HG03558 (cell line): Measurements from ENCODE around the gene MAX.
"Not testable (repeated sequence)": the region's sequence is repeated elsewhere in the genome, so short reads cannot be mapped to it uniquely, and the experiment has no call there.

Experiments
- ATAC-seq: cut with Tn5 transposase; IDR thresholded peaks from one replicate; pipeline ENCODE4 v1.9.1; 2021; ENCODE audit warnings: moderate number of reproducible peaks; ENCODE audit not compliant: unreplicated experiment; ENCODE audit errors: extremely low read depth

Gene MAX

GRCh38 chr14:65041434-65041915 is 60.8 kb downstream of the MAX start:
- ATAC-seq = no peak

- ATAC-seq = no peak
These were observed 61.5 kb downstream of the MAX start for GRCh38 chr14:65040666-65041433.

- no peak for ATAC-seq
These were observed 63.4 kb downstream of the MAX start for GRCh38 chr14:65038966-65039365.

GRCh38 chr14:65035049-65035448 is 67.3 kb downstream of the MAX start:
- no peak for ATAC-seq

- no peak for ATAC-seq
These were observed 68.3 kb downstream of the MAX start for GRCh38 chr14:65034021-65034420.

- ATAC-seq = no peak
These were observed 69.1 kb downstream of the MAX start for GRCh38 chr14:65033181-65033580.

- ATAC-seq = no peak
These were observed 70.0 kb downstream of the MAX start for GRCh38 chr14:65032319-65032718.

GRCh38 chr14:65031321-65031720 is 71.0 kb downstream of the MAX start:
- ATAC-seq = not testable (repeated sequence)

- ATAC-seq = no peak
These were observed 73.4 kb downstream of the MAX start for GRCh38 chr14:65028937-65029336.

GRCh38 chr14:65027127-65027799 is 75.1 kb downstream of the MAX start:
- no peak for ATAC-seq

GRCh38 chr14:65026526-65026925 is 75.8 kb downstream of the MAX start:
- ATAC-seq = no peak

GRCh38 chr14:65025818-65026217 is 76.5 kb downstream of the MAX start:
- no peak for ATAC-seq
